T-cell (primary cell): ENCODE results near the gene PDE10A. TPM values are rescaled to one million over a fixed set of nuclear protein-coding genes. Genes with fewer than 3 reads are reported as not detected.

Source experiments
- ATAC-seq, 4 experiments: fragments of 200-7000 bp in 3 of 4; fragments of 150-1000 bp in 1 of 4; cut with Tn5 transposase; replicated peaks in 1 of 4; 1 replicate in 3 of 4; 2 replicates in 1 of 4; pipeline ENCODE4 v1.10.0; 2021; ENCODE audit warnings: moderate library complexity in 3 of 4, mild to moderate bottlenecking in 2 of 4, moderate number of reproducible peaks in 1 of 4
- CTCF ChIA-PET, 2 donors: fragments of 300-600 bp; sonication (Branson Sonifier 250); formaldehyde crosslinking; loops; one replicate each; lab custom pipeline; 2022; ENCODE audit warnings: antibody characterized with exemption in 2 of 2; lab: Charles Lee
- POLR2A ChIA-PET, 2 donors: fragments of 300-600 bp; sonication (Branson Sonifier 250); formaldehyde crosslinking; loops; one replicate each; lab custom pipeline; 2022; ENCODE audit warnings: antibody characterized with exemption in 2 of 2; lab: Charles Lee
- DNase-seq, 35 experiments: peaks; one replicate each; pipeline versions ENCODE4 v3.0.0 to v3.0.0-alpha.2; 2013 to 2023
- H3K27ac ChIP-seq: one replicate; pipeline ENCODE4 v1.5.1; 2013; ENCODE audit warnings: low read length
- H3K27me3 ChIP-seq, 2 experiments: replicated peaks in 1 of 2; 1 replicate in 1 of 2; 2 replicates in 1 of 2; pipeline versions ENCODE4 v1.6.1 to v1.7.0; 2013; ENCODE audit warnings: low read length in 1 of 2, mixed read lengths in 1 of 2; ENCODE audit not compliant: control insufficient read depth in 2 of 2, insufficient read depth in 2 of 2; ENCODE audit errors: extremely low read depth in 1 of 2
- H3K36me3 ChIP-seq, 2 donors: 1 replicate in 1 of 2; 2 replicates in 1 of 2; pipeline versions ENCODE4 v1.6.1 to v1.7.0; 2013; ENCODE audit warnings: low read length in 1 of 2; ENCODE audit not compliant: control insufficient read depth in 2 of 2, insufficient read depth in 1 of 2; ENCODE audit errors: extremely low read depth in 1 of 2
- H3K4me1 ChIP-seq, 2 experiments: 1 replicate in 1 of 2; 2 replicates in 1 of 2; pipeline versions ENCODE4 v1.6.1 to v1.7.0; 2013; ENCODE audit warnings: low read length in 2 of 2, mixed read lengths in 1 of 2; ENCODE audit not compliant: insufficient read depth in 2 of 2, control insufficient read depth in 1 of 2; ENCODE audit errors: extremely low read depth in 1 of 2
- H3K4me3 ChIP-seq, 2 donors: 1 replicate in 1 of 2; 2 replicates in 1 of 2; pipeline versions ENCODE4 v1.5.1 to v1.7.0; 2013; ENCODE audit warnings: mild to moderate bottlenecking in 2 of 2, low read length in 1 of 2, moderate library complexity in 1 of 2; ENCODE audit not compliant: control insufficient read depth in 1 of 2; ENCODE audit errors: extremely low read depth in 1 of 2
- H3K9me3 ChIP-seq: 2 replicates; pipeline ENCODE4 v1.7.0; 2013
- H3K27ac Mint-ChIP-seq, 2 donors: one replicate each; pipeline ENCODE4 v1.8.0; 2020 to 2021; ENCODE audit warnings: mild to moderate bottlenecking in 2 of 2, mixed read lengths in 2 of 2
- H3K27me3 Mint-ChIP-seq, 2 donors: one replicate each; pipeline ENCODE4 v1.8.0; 2021 to 2022; ENCODE audit warnings: mixed read lengths in 2 of 2
- H3K36me3 Mint-ChIP-seq: one replicate; pipeline ENCODE4 v1.8.0; 2021; ENCODE audit warnings: mixed read lengths
- H3K4me1 Mint-ChIP-seq, 3 donors: one replicate each; pipeline ENCODE4 v1.8.0; 2020 to 2022; ENCODE audit warnings: mixed read lengths in 3 of 3, mild to moderate bottlenecking in 1 of 3
- H3K4me3 Mint-ChIP-seq, 3 donors: one replicate each; pipeline ENCODE4 v1.8.0; 2020 to 2022; ENCODE audit warnings: mild to moderate bottlenecking in 3 of 3, mixed read lengths in 3 of 3, moderate library complexity in 3 of 3
- H3K9me3 Mint-ChIP-seq, 3 donors: one replicate each; pipeline ENCODE4 v1.8.0; 2020 to 2022; ENCODE audit warnings: mixed read lengths in 3 of 3
- WGBS: methylation state at CpG from one replicate; pipeline ENCODE4 v1.1.5; 2013; ENCODE audit warnings: missing lambda C conversion rate; ENCODE audit not compliant: insufficient coverage; 5-methylcytosine and 5-hydroxymethylcytosine counted together
- total RNA-seq, 35 experiments: library from RNA in 6 of 35; stranded (reverse) in 6 of 35; fragments of 120-200 nt in 1 of 35; gene quantifications; one replicate each; pipeline versions ENCODE4 v1.2.1 to v1.2.4 and lab custom pipeline; 2013 to 2026

The PDE10A gene
- total RNA-seq, 5 donors from 2014 or later (not counting 1 experiment from before 2014, with no cell fraction given), result 0.12 TPM; not detected in 4

DNA sequence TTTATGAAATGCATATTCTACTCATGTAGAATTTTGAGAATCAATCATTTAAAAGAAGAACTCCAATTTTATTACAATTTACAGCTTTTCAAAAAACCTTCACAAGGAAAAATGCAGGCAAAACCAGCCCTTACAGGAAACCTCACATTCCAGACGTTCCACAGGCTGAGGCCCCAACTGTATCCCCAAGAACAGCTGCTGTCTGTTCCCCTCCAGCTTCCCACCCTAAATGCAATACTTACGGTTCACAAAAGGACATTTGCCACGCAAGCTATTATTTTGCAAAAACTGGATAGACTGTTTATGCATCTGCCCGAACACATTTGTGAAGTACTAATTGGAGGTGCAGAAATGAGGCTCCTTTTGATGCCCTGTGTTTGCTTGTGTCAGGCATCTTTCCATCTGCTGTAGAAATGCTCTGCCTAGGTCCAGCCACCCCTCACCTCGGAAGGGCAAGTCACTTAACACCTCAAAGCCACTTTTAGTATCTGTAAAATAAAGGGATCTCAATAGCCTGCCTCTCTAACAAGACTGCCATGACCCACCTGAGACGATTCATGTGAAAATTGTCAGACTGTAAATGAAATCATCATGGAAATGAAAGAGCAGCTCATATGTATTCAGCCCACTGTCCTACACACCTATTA, 26.5 kb downstream of the PDE10A start:
- Mint-ChIP-seq H3K36me3 (no peaks in the 10 kb centered on the region), H3K9me3 (peaks cover 0 to 1% (median 0%) of the 10 kb centered on the region in 3 donors), H3K27ac (no peak overlapping the region), H3K4me1 (peaks cover 0 to 9% (median 0%) of the 10 kb centered on the region in 3 donors), H3K27me3 (peaks cover 9 to 11% of the 10 kb centered on the region in 2 donors), H3K4me3 (no peak overlapping the region)
- no peaks in the 10 kb centered on the region for H3K36me3 ChIP-seq
- peaks cover 3 to 15% of the 10 kb centered on the region in 2 experiments for H3K4me1 ChIP-seq
- WGBS, result 50% methylated on average over 1 of the region's 6 CpGs
- H3K27ac ChIP-seq, result no peak overlapping the region
- CTCF ChIA-PET, result no interaction called here
- DNase-seq, result no peak
- no peaks in the 10 kb centered on the region for H3K9me3 ChIP-seq
- no peak overlapping the region for H3K4me3 ChIP-seq
- POLR2A ChIA-PET, result no interaction called here
- ATAC-seq, result no peak
- H3K27me3 ChIP-seq, result peaks cover 0 to 11% of the 10 kb centered on the region in 2 experiments

- H3K27ac ChIP-seq, result no peak overlapping the region
- H3K9me3 Mint-ChIP-seq, result peaks cover 0 to 1% (median 0%) of the 10 kb centered on the region in 3 donors
- DNase-seq (no peak), ATAC-seq (no peak)
- H3K9me3 ChIP-seq, result no peaks in the 10 kb centered on the region
- POLR2A ChIA-PET, result no interaction called here
- H3K27me3 Mint-ChIP-seq, result peaks cover 9 to 11% of the 10 kb centered on the region in 2 donors
- no peak overlapping the region for H3K4me3 Mint-ChIP-seq
- H3K4me1 Mint-ChIP-seq, result peaks cover 0 to 9% (median 0%) of the 10 kb centered on the region in 3 donors
- H3K4me3 ChIP-seq, result no peak overlapping the region
- H3K36me3 Mint-ChIP-seq, result no peaks in the 10 kb centered on the region
- peaks cover 0 to 11% of the 10 kb centered on the region in 2 experiments for H3K27me3 ChIP-seq
- no peaks in the 10 kb centered on the region for H3K36me3 ChIP-seq
- CTCF ChIA-PET, result no interaction called here
- no peak overlapping the region for H3K27ac Mint-ChIP-seq
- peaks cover 3 to 15% of the 10 kb centered on the region in 2 experiments for H3K4me1 ChIP-seq
These were observed 27.1 kb downstream of the PDE10A start for GRCh38 chr6:165635965-165636364.

GRCh38 chr6:165634101-165634880, 28.8 kb downstream of the PDE10A start:
- H3K27ac ChIP-seq, result no peak overlapping the region
- ATAC-seq (no peak), DNase-seq (no peak)
- peaks cover 3 to 15% of the 10 kb centered on the region in 2 experiments for H3K4me1 ChIP-seq
- H3K27ac Mint-ChIP-seq, result no peak overlapping the region
- H3K4me3 ChIP-seq, result no peak overlapping the region
- peaks cover 0 to 1% (median 0%) of the 10 kb centered on the region in 3 donors for H3K9me3 Mint-ChIP-seq
- H3K9me3 ChIP-seq, result no peaks in the 10 kb centered on the region
- peaks cover 0 to 9% (median 0%) of the 10 kb centered on the region in 3 donors for H3K4me1 Mint-ChIP-seq
- 16% methylated on average over 12 of the region's 16 CpGs for WGBS
- H3K4me3 Mint-ChIP-seq, result no peak overlapping the region
- no peaks in the 10 kb centered on the region for H3K36me3 ChIP-seq
- peaks cover 0 to 9% of the 10 kb centered on the region in 2 experiments for H3K27me3 ChIP-seq
- CTCF ChIA-PET, result no interaction called here
- peaks cover 9 to 11% of the 10 kb centered on the region in 2 donors for H3K27me3 Mint-ChIP-seq
- POLR2A ChIA-PET, result no interaction called here
- no peaks in the 10 kb centered on the region for H3K36me3 Mint-ChIP-seq

DNA sequence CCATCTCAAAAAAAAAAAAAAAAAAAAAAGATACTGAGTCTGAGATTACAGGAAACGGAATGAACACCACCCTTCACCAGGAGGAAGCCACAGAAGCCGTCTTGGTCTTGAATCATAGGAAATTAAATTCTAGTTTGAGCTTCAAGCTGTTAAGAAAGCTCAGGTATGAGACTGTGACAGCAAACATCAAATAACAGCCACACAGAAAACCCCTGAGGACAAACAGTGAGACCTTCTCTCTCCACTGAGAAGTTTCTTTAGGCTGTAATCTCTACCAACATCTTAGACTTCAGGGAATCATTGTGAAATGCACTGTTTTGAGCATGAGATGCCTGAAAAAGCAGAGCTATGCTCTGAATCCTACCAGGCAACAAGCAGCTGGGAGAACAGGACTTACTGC, 30.8 kb downstream of the PDE10A start:
- Mint-ChIP-seq H3K27me3 (peaks cover 9% of the 10 kb centered on the region in 2 donors), H3K27ac (no peak overlapping the region), H3K4me3 (no peak overlapping the region), H3K9me3 (peaks cover 0 to 1% (median 0%) of the 10 kb centered on the region in 3 donors), H3K4me1 (peaks cover 0 to 9% (median 0%) of the 10 kb centered on the region in 3 donors), H3K36me3 (no peaks in the 10 kb centered on the region)
- no peaks in the 10 kb centered on the region for H3K36me3 ChIP-seq
- peaks cover 0 to 7% of the 10 kb centered on the region in 2 experiments for H3K27me3 ChIP-seq
- DNase-seq, result no peak
- CTCF ChIA-PET, result no interaction called here
- no peaks in the 10 kb centered on the region for H3K9me3 ChIP-seq
- ATAC-seq, result no peak
- H3K4me1 ChIP-seq, result peaks cover 3 to 15% of the 10 kb centered on the region in 2 experiments
- H3K4me3 ChIP-seq, result no peak overlapping the region
- H3K27ac ChIP-seq, result no peak overlapping the region
- WGBS, result no CpG with 5 or more reads among the region's 2 CpGs
- POLR2A ChIA-PET, result interaction anchor here in 1 of 2 donors (0.7 kb wide), 1 partner anchor 278 kb away, joined by 7 read pairs; no protein-coding TSS in a partner anchor

DNA sequence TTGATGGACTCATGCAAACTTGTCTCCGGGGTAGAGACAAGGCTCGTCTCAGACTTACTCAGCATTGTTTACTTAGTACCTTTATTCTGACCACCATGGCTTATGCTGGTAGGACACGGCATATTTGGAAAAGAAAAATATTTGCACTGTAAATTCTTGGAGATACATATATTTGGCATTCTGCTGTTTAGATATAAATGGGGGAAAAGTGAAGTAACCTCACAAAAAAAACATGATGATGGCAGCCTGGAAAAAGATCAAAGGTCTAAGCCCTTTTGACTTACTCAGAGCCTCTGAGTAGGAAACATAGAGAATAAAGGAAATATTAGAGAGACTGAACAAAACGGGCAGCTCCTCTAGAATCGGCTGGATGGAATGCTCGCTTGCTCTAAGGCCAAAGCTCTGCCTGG, 32.5 kb downstream of the PDE10A start:
- H3K9me3 Mint-ChIP-seq, result peaks cover 0 to 1% (median 0%) of the 10 kb centered on the region in 3 donors
- peaks cover 0 to 9% (median 0%) of the 10 kb centered on the region in 3 donors for H3K4me1 Mint-ChIP-seq
- H3K36me3 Mint-ChIP-seq, result no peaks in the 10 kb centered on the region
- WGBS, result no CpG with 5 or more reads among the region's 6 CpGs
- Histone ChIP-seq H3K4me3 (no peak overlapping the region), H3K27ac (no peak overlapping the region), H3K27me3 (peaks cover 0 to 6% of the 10 kb centered on the region in 2 experiments), H3K4me1 (peaks cover 3 to 15% of the 10 kb centered on the region in 2 experiments), H3K36me3 (no peaks in the 10 kb centered on the region), H3K9me3 (no peaks in the 10 kb centered on the region)
- ChIA-PET CTCF (no interaction called here), POLR2A (no interaction called here)
- DNase-seq (no peak), ATAC-seq (no peak)
- peaks cover 8 to 9% of the 10 kb centered on the region in 2 donors for H3K27me3 Mint-ChIP-seq
- H3K27ac Mint-ChIP-seq, result no peak overlapping the region
- no peak overlapping the region for H3K4me3 Mint-ChIP-seq

DNA sequence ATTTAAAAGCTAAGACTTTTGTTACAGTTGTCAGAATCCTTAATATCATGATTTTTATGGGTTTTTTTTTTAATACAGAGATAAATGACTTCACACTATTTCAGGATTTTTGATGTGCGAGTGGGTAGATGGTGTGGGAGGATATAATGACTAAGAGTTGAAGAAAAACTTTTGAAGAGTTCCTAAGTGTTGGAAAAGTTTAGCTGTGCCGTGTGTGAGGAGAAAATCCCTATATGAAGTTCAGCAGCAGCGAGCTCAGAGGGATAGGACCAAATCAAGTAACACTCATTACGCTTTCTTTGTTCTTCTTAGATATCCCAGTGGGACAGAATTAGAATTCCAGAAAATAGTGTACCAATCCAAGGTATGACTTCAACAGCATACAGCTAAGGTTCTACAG, 34.1 kb downstream of the PDE10A start:
- H3K4me3 ChIP-seq, result no peak overlapping the region
- ChIA-PET POLR2A (no interaction called here), CTCF (no interaction called here)
- peaks cover 1 to 10% of the 10 kb centered on the region in 2 experiments for H3K4me1 ChIP-seq
- DNase-seq (no peak), ATAC-seq (no peak)
- Mint-ChIP-seq H3K27me3 (peaks cover 5% of the 10 kb centered on the region in 2 donors), H3K27ac (no peak overlapping the region), H3K9me3 (peaks cover under 1 to 8% (median 3%) of the 10 kb centered on the region in 3 donors), H3K4me1 (peaks cover 0 to 7% (median 0%) of the 10 kb centered on the region in 3 donors), H3K4me3 (no peak overlapping the region), H3K36me3 (no peaks in the 10 kb centered on the region)
- no peaks in the 10 kb centered on the region for H3K9me3 ChIP-seq
- peaks cover 0 to 4% of the 10 kb centered on the region in 2 experiments for H3K27me3 ChIP-seq
- no peak overlapping the region for H3K27ac ChIP-seq
- no peaks in the 10 kb centered on the region for H3K36me3 ChIP-seq
- 60% methylated on average over 3 of the region's 4 CpGs for WGBS
